ENCODE measurements around the gene OSBPL6.
"Not testable (repeated sequence)": the region's sequence is repeated elsewhere in the genome, so short reads cannot be mapped to it uniquely, and the experiment has no call there.

The OSBPL6 gene

DNA sequence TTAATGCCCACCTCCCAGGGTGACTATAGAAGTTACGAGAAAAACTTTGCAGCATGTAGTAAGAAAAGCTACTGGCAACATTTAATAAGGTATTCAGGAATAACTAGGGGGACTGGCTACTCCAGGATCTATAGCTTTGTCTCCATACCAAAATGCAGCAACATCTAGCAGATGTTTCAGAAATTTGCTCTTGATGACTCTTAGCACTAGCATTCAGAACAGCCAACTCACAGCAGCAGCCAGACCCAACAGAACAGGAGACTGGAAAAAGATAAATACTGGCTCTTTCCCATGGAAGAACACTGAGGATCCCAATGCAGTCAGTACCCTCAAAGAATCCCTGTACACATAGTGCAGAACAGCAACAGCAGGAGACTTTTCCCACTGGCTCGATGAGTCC, 151.6 kb downstream of the OSBPL6 start:
- TF ChIP-seq, protein P1, sequence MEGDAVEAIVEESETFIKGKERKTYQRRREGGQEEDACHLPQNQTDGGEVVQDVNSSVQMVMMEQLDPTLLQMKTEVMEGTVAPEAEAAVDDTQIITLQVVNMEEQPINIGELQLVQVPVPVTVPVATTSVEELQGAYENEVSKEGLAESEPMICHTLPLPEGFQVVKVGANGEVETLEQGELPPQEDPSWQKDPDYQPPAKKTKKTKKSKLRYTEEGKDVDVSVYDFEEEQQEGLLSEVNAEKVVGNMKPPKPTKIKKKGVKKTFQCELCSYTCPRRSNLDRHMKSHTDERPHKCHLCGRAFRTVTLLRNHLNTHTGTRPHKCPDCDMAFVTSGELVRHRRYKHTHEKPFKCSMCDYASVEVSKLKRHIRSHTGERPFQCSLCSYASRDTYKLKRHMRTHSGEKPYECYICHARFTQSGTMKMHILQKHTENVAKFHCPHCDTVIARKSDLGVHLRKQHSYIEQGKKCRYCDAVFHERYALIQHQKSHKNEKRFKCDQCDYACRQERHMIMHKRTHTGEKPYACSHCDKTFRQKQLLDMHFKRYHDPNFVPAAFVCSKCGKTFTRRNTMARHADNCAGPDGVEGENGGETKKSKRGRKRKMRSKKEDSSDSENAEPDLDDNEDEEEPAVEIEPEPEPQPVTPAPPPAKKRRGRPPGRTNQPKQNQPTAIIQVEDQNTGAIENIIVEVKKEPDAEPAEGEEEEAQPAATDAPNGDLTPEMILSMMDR (IDR thresholded peaks at IDR 0.05; ENCODE audit: low read depth, low read length): no peak

DNA sequence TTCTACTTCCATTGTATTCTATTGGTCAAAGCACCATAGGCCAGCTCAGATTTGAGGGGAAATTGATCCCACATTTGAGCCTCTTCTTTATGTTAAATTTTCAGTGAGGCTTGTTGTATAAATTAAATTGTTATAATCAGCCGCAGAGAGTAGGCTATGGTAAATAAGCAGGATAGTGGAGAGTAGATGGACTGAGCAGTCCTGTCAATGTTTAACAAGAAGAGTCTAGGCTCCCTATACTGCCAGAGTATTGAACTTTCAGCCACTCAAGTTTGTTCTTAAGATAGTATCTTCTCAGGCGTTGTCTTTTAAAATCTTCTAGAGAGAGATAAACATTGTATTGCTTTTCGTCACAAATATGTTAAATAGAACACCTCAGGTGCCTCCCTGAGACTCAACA, 155.7 kb downstream of the OSBPL6 start:
- no peak overlapping the region for H3K4me3 ChIP-seq (ENCODE audit: low read depth, low read length)
- TF ChIP-seq, protein P1 (IDR thresholded peaks at IDR 0.05; ENCODE audit: low read depth, low read length): no peak

More for the DNA sequence above, 151.6 kb downstream of the OSBPL6 start:
- no peak overlapping the region for H3K4me3 ChIP-seq (ENCODE audit: low read depth, low read length)

DNA sequence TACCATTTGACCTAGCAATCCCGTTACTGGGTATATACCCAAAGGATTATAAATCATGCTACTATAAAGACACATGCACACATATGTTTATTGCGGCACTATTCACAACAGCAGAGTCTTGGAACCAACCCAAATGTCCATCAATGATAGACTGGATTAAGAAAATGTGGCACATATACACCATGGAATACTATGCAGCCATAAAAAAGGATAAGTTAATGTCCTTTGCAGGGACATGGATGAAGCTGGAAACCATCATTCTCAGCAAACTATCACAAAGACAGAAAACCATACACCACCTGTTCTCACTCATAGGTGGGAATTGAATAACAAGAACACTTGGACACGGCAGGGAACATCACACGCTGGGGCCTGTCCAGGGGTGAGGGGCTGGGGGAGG, 163.4 kb downstream of the OSBPL6 start:
- H3K4me3 ChIP-seq (ENCODE audit: low read depth, low read length): not testable (repeated sequence)

DNA sequence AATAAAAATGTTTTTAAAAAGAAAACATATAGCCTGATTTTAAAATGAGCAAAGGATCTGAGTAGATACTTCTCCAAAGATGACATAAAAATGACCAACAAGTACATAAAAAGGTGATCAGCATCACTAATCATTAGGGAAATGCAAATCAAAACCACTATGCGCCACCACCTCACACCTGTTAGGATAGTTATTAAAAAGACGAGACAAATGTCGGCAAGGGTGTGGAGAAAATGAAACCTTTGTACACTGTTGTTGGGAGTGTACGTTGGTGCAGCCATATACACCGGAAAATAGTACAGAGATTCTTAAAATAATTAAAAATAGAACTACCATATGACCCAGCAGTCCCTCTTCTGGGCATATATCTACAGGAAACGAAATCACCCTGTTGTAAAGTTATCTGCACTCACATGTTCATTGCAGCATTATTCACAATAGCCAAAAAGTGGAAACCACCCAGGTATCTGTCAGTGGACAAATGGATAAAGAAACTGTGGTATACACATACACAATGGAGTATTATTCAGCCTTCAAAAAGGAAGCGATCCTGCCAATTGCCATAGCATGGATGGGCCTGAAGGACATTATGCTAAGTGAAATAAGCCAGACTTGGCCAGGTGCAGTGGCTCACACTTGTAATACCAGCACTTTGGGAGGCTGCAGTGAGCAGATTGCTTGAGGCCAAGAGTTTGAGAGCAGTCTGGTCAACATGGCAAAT, 165.0 kb downstream of the OSBPL6 start:
- H3K4me3 ChIP-seq (ENCODE audit: low read depth, low read length): no peak overlapping the region

DNA sequence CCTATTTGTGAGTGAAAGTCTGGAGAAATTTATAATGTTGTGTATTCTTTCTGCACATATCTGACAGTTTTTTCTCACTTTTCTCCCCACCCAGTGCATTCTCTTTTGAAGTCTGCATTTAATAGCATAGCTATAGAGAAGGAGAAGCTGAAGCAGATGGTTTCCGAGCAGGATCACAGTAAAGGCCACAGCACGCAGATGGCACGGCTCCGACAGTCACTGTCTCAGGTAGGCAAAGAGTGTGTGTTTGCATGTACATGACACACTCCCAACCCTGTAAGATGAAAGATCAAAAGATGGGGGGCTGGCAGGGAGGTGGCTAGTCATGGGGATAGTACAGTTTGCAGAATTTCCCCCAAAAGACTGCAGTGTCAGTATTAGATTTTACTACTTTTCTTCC, 167.3 kb downstream of the OSBPL6 start:
- H3K4me3 ChIP-seq (ENCODE audit: low read depth, low read length): no peak overlapping the region
- TF ChIP-seq, protein P1 (IDR thresholded peaks at IDR 0.05; ENCODE audit: low read depth, low read length): no peak

More for the DNA sequence above, 165.0 kb downstream of the OSBPL6 start:
- TF ChIP-seq, protein P1 (IDR thresholded peaks at IDR 0.05; ENCODE audit: low read depth, low read length): no peak

DNA sequence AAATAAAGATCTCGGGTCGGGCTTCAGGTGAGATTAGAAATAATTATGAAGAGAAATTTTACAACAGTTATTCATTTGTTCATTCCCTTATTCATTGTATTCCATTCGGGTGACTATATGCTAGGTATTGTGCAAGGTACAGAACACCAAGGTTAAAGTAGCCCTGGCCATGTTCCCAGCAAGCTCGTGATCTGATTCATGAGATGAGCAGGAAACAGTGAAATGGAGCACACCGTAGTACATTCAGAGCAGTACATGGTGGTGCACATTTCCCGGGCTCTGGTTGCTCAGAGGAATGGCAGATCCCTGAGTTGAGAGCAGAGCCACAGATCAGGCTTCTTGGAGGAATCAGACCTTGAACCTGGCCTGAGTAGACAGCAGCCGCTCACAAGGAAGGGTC, 168.9 kb downstream of the OSBPL6 start:
- TF ChIP-seq, protein P1 (IDR thresholded peaks at IDR 0.05; ENCODE audit: low read depth, low read length): no peak
- no peak overlapping the region for H3K4me3 ChIP-seq (ENCODE audit: low read depth, low read length)

DNA sequence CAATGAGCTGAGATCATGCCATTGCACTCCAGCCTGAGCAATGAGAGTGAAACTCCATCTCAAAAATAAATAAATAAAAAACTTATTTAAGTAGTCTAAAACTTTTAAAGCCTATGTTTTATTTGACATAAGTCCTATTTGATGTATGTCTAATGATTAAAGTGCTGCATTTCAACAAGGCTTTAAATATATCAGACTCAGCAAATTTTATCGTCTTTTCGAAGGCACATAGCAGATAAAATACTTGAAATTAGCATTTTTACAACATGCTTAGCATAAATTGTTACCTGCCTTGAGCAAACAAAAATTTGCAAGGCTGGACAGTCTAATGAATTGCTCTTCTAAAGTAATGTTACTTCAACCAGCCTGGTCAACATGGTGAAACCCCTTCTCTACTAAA, 170.8 kb downstream of the OSBPL6 start:
- TF ChIP-seq, protein P1 (IDR thresholded peaks at IDR 0.05; ENCODE audit: low read depth, low read length): no peak
- no peak overlapping the region for H3K4me3 ChIP-seq (ENCODE audit: low read depth, low read length)

DNA sequence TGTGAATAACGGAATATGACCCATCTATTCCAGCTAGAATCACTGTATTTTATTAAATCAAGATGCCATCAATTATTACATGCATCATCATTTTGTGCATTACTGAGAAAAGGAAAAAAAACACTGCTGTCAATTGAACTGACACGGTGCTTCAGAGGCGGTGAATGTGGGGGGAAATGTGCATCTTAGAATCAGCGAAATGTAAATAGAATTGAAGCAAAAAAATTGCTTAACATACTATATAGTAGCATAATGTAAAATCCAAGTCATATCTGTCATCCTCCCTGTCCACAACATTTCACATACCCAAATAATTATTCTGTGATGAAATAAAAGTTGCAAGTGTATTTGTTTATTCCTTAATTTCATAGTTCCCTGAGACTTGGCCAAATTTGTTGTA, 172.1 kb downstream of the OSBPL6 start:
- TF ChIP-seq, protein P1 (IDR thresholded peaks at IDR 0.05; ENCODE audit: low read depth, low read length): no peak
- no peak overlapping the region for H3K4me3 ChIP-seq (ENCODE audit: low read depth, low read length)
